ENCODE results near the gene DUSP11.
"Not testable (repeated sequence)": the region's sequence is repeated elsewhere in the genome, so short reads cannot be mapped to it uniquely, and the experiment has no call there.

The DUSP11 gene

DNA sequence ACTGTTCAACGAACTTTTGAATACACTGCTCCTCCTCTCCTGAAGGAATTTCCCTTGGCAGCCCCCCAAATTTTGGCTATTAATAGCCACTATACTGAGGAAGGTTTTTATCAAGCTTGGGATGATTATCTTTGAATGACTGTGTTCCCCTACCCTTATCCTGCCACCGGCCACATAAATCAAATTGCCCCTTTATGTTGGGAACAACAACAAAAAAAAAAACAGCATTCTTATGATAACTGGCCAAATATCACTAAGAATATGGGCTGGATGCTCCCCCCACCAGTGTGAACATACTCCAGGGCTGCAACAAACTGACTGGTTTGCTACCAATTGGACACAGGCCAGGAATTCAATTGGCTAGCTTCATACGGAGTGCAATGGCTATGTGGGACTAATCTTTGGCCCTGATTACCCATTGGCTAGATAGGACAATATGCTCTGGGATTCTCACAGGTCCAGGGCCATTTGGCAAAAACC is 20.6 kb downstream of the DUSP11 start:
- no peak overlapping the region for H3K4me3 ChIP-seq (replicated peaks in 1 of 2; ENCODE audit: low read depth in 2 of 2, low read length in 2 of 2)
- DNase-seq (ENCODE audit: low read depth in 2 of 2): peak; percentile 48 to 91

DNA sequence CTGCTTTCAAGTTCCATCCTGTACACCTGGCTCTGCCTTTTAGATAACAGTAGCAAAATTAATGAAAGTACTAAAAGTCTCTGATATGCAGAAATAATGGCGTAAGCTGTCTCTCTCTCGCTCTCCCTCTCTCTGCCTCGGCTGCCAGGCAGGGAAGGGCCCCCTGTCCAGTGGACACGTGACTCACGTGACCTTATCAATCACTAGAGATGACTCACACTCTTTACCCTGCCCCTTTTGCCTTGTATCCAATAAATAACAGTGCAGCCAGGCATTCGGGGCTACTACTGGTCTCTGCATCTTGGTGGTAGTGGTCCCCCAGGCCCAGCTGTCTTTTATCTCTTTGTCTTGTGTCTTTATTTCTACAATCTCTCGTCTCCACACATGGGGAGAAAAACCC is 25.6 kb downstream of the DUSP11 start:
- H3K4me3 ChIP-seq (replicated peaks in 1 of 2; ENCODE audit: low read depth in 2 of 2, low read length in 2 of 2); DNase-seq (ENCODE audit: low read depth in 2 of 2): not testable (repeated sequence)

More for the DNA sequence above, 20.6 kb downstream of the DUSP11 start:
- TF ChIP-seq, protein P1, sequence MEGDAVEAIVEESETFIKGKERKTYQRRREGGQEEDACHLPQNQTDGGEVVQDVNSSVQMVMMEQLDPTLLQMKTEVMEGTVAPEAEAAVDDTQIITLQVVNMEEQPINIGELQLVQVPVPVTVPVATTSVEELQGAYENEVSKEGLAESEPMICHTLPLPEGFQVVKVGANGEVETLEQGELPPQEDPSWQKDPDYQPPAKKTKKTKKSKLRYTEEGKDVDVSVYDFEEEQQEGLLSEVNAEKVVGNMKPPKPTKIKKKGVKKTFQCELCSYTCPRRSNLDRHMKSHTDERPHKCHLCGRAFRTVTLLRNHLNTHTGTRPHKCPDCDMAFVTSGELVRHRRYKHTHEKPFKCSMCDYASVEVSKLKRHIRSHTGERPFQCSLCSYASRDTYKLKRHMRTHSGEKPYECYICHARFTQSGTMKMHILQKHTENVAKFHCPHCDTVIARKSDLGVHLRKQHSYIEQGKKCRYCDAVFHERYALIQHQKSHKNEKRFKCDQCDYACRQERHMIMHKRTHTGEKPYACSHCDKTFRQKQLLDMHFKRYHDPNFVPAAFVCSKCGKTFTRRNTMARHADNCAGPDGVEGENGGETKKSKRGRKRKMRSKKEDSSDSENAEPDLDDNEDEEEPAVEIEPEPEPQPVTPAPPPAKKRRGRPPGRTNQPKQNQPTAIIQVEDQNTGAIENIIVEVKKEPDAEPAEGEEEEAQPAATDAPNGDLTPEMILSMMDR (IDR thresholded peaks at IDR 0.05; ENCODE audit: low read depth, low read length): no peak

GRCh38 chr2:73749314-73749713 is 30.6 kb downstream of the DUSP11 start:
- DNase-seq (ENCODE audit: low read depth in 2 of 2): no peak
- H3K4me3 ChIP-seq (replicated peaks in 1 of 2; ENCODE audit: low read depth in 2 of 2, low read length in 2 of 2): no peak overlapping the region
- TF ChIP-seq, protein P1 (IDR thresholded peaks at IDR 0.05; ENCODE audit: low read depth, low read length): no peak

DNA sequence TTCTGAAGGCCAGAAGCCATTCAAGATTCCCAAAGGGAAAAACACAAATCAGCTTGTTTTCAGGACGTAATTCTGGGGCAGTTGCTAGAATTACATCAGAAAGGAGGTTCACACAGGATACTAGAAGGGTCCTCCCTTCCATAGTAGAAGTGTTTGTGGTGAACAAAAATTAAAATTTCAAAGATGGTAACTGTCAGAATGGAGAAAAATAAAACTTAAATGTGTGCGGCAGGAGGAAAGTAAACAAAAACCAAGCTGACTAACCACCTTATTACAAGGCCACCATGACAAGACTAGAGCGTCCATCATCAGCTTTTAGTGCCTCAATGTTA is 33.1 kb downstream of the DUSP11 start:
- no peak for DNase-seq (ENCODE audit: low read depth in 2 of 2)
- TF ChIP-seq, protein P1 (IDR thresholded peaks at IDR 0.05; ENCODE audit: low read depth, low read length): no peak
- no peak overlapping the region for H3K4me3 ChIP-seq (replicated peaks in 1 of 2; ENCODE audit: low read depth in 2 of 2, low read length in 2 of 2)

DNA sequence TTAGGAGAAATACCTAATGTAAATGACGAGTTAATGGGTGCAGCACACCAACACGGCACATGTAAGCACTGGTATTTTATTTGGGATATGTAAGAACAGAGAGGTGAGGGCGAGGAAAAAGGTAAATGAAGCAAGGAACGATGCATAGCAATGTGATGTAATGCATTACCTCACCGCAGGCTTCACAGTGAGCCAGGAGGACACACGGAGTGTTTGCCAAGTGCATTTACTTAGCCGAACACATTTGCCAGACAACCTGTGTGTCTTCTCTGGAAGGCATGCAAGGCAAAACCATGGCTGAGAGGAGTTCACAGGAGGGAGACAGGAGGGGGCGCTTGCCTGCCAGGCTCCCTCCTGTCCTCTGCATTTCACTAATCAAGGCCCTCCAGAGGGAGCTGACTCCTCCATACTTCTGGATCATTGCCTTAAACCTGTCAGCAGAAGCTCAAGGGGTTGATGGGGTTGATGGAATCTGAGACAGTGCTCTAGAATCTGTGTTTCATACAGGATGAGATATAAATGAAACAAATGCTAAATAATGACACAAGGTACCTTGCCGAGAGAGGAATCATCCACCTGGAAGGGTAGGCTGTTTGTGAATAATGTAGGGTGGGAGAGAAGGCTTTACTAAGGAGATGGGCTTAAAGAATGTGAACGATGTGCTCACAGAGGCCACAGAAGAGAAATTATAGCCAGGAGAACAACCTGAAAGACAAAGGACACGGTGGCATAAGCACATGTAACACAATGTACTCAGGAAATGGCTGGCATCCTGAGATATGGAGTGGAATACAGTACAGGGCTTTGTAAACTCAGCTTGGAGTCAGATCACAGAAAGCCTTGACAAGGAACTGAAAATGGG is 33.7 kb downstream of the DUSP11 start:
- no peak overlapping the region for H3K4me3 ChIP-seq (replicated peaks in 1 of 2; ENCODE audit: low read depth in 2 of 2, low read length in 2 of 2)
- TF ChIP-seq, protein P1 (IDR thresholded peaks at IDR 0.05; ENCODE audit: low read depth, low read length): no peak
- DNase-seq (ENCODE audit: low read depth in 2 of 2): no peak

DNA sequence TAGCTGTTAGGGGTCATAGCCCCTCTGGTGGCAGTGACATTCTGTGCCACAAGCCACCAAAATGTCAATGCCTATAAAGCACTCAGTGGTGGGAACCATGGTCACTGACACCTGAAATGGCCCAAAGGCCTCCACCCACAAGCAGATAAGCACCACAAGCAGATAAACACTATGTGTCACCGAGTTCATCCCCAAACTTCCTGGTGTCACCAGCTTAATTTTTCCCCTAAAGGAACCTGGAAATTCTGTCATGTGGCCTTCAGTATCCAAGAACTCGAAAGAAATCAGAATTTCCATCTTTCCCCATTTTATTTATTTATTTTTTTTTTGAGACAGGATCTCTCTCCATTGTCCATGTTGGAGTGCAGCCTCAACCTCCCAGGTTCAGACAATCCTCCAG is 39.1 kb downstream of the DUSP11 start:
- H3K4me3 ChIP-seq (replicated peaks in 1 of 2; ENCODE audit: low read depth in 2 of 2, low read length in 2 of 2): no peak overlapping the region
- no peak for DNase-seq (ENCODE audit: low read depth in 2 of 2)
- TF ChIP-seq, protein P1 (IDR thresholded peaks at IDR 0.05; ENCODE audit: low read depth, low read length): no peak

- TF ChIP-seq, protein P1 (IDR thresholded peaks at IDR 0.05; ENCODE audit: low read depth, low read length): no peak
- no peak overlapping the region for H3K4me3 ChIP-seq (replicated peaks in 1 of 2; ENCODE audit: low read depth in 2 of 2, low read length in 2 of 2)
- DNase-seq (ENCODE audit: low read depth in 2 of 2): no peak
Measured at GRCh38 chr2:73739101-73739500, 40.8 kb downstream of the DUSP11 start.
